ENCODE data around the gene ZNF697. TPM values are rescaled to one million over a fixed set of nuclear protein-coding genes. Genes with fewer than 3 reads are reported as not detected.
A peak's percentile ranks its signal among the peaks of the same experiment; 100 is the strongest.

Gene ZNF697
- total RNA-seq, 4 donors from 2014 or later = 2.6 to 8.1 (median 3.7) TPM

DNA sequence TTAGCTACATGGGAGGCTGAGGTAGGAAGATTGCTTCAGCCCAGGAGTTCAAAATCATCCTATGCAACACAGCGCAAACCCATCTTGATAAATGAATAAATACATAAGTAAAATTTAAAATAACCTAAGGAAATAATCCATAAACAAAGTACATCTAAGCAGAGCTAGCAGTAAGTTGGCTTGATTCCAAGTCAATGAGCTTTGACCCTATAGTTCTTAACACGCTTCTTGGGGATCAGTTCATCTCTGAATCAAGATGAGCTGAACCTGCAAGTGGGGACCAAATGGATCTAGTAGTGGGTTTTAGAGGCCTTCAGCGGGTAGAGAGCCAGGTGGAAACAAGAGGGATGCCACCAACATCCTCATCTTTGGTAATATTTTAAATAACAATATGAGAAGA is 32.1 kb upstream of the ZNF697 start:
- Histone ChIP-seq H3K4me3 (no peak overlapping the region), H3K9me3 (no peaks in the 10 kb centered on the region), H3K4me1 (peaks cover 22% of the 10 kb centered on the region), H3K27ac (no peak overlapping the region), H3K36me3 (no peaks in the 10 kb centered on the region), H3K27me3 (no peaks in the 10 kb centered on the region)
- no peak for DNase-seq (ENCODE audit: low spot score in 2 of 2)
- TF ChIP-seq CTCF (IDR thresholded peaks at IDR 0.05) (no peak), EP300 (IDR thresholded peaks at IDR 0.05) (no peak), POLR2AphosphoS5 (IDR thresholded peaks at IDR 0.05) (no peak), POLR2A (IDR thresholded peaks at IDR 0.05) (no peak)
- WGBS = 92% methylated on average over 3 of the region's 3 CpGs

- no peaks in the 10 kb centered on the region for H3K36me3 ChIP-seq
- WGBS = 96% methylated on average over 1 of the region's 1 CpG
- no peak for TF ChIP-seq EP300 (IDR thresholded peaks at IDR 0.05)
- TF ChIP-seq POLR2AphosphoS5 (IDR thresholded peaks at IDR 0.05) = no peak
- TF ChIP-seq POLR2A (IDR thresholded peaks at IDR 0.05) = no peak
- no peak for TF ChIP-seq CTCF (IDR thresholded peaks at IDR 0.05)
Observed at GRCh38 chr1:119679223-119679622, 31.2 kb upstream of the ZNF697 start.

DNA sequence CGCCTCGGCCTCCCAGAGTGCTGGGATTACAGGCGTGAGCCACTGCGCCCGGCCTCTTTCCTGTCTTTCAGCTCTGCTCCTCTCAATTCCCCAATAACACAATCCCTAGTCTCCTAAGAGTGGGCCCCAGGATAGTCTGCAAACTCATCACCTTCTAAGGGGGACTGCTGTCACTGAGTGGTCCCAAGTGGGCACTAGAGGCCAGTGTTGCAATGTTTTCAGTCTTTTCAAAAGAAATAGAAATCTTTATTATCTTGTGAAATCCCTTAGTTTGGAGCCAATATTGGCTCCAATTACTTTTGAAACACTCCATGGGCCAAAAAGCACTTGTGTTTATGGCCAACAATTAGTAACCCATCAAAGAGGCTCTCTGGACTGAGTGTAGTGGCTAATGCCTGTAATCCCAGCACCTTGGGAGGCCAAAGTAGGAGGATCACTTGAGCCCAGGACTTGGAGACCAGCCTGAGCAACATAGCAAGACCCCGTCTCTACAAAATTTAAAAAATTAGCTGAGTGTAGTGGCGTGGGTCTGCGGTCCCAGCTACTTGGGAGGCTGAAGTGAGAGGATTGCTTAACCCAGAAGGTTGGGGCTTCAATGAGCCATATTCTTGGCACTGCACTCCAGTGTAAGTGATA is 28.6 kb upstream of the ZNF697 start:
- Histone ChIP-seq H3K27me3 (no peaks in the 10 kb centered on the region), H3K4me3 (no peak overlapping the region), H3K4me1 (peaks cover 21% of the 10 kb centered on the region), H3K36me3 (no peaks in the 10 kb centered on the region), H3K9me3 (no peaks in the 10 kb centered on the region), H3K27ac (no peak overlapping the region)
- TF ChIP-seq CTCF (IDR thresholded peaks at IDR 0.05) (no peak), POLR2AphosphoS5 (IDR thresholded peaks at IDR 0.05) (no peak), EP300 (IDR thresholded peaks at IDR 0.05) (no peak), POLR2A (IDR thresholded peaks at IDR 0.05) (no peak)
- DNase-seq (ENCODE audit: low spot score in 2 of 2) = peak; percentile 70 to 79
- WGBS = 84% methylated on average over 8 of the region's 8 CpGs

More at GRCh38 chr1:119679223-119679622, 31.2 kb upstream of the ZNF697 start:
- Histone ChIP-seq H3K4me1 (peaks cover 26% of the 10 kb centered on the region), H3K27ac (no peak overlapping the region), H3K27me3 (no peaks in the 10 kb centered on the region), H3K4me3 (no peak overlapping the region), H3K9me3 (no peaks in the 10 kb centered on the region)
- no peak for DNase-seq (ENCODE audit: low spot score in 2 of 2)

- Histone ChIP-seq H3K4me1 (peaks cover 21% of the 10 kb centered on the region), H3K27ac (peak overlapping the region; percentile 53), H3K9me3 (no peaks in the 10 kb centered on the region), H3K4me3 (peak overlapping the region; percentile 33), H3K27me3 (no peaks in the 10 kb centered on the region), H3K36me3 (no peaks in the 10 kb centered on the region)
- WGBS = 19% methylated on average over 16 of the region's 16 CpGs
- DNase-seq (ENCODE audit: low spot score in 2 of 2) = peak; percentile 89 to 93
- TF ChIP-seq POLR2AphosphoS5 (IDR thresholded peaks at IDR 0.05) = no peak
- TF ChIP-seq POLR2A (IDR thresholded peaks at IDR 0.05) = no peak
- TF ChIP-seq EP300 (IDR thresholded peaks at IDR 0.05) = no peak
- peak; percentile 53 to 79 for TF ChIP-seq CTCF (IDR thresholded peaks at IDR 0.05)
Observed at GRCh38 chr1:119675349-119676345, 27.6 kb upstream of the ZNF697 start.

GRCh38 chr1:119674835-119675289 is 26.8 kb upstream of the ZNF697 start:
- Histone ChIP-seq H3K9me3 (no peaks in the 10 kb centered on the region), H3K4me3 (peak overlapping the region; percentile 33), H3K27me3 (no peaks in the 10 kb centered on the region), H3K36me3 (no peaks in the 10 kb centered on the region), H3K27ac (peak overlapping the region; percentile 53), H3K4me1 (peaks cover 21% of the 10 kb centered on the region)
- TF ChIP-seq CTCF (IDR thresholded peaks at IDR 0.05) = no peak
- no peak for TF ChIP-seq POLR2A (IDR thresholded peaks at IDR 0.05)
- TF ChIP-seq EP300 (IDR thresholded peaks at IDR 0.05) = no peak
- TF ChIP-seq POLR2AphosphoS5 (IDR thresholded peaks at IDR 0.05) = no peak
- WGBS = 53% methylated on average over 5 of the region's 6 CpGs
- DNase-seq (ENCODE audit: low spot score in 2 of 2) = peak in 1 of 2 donors; percentile 72
